ENCODE data around the gene ZNF678. TPM values are rescaled to one million over a fixed set of nuclear protein-coding genes. Genes with fewer than 3 reads are reported as not detected.
"Not testable (repeated sequence)": the region's sequence is repeated elsewhere in the genome, so short reads cannot be mapped to it uniquely, and the experiment has no call there.

Gene ZNF678
- total and polyA plus RNA-seq, 7 donors: 1.2 to 15.3 (median 5.3) TPM

DNA sequence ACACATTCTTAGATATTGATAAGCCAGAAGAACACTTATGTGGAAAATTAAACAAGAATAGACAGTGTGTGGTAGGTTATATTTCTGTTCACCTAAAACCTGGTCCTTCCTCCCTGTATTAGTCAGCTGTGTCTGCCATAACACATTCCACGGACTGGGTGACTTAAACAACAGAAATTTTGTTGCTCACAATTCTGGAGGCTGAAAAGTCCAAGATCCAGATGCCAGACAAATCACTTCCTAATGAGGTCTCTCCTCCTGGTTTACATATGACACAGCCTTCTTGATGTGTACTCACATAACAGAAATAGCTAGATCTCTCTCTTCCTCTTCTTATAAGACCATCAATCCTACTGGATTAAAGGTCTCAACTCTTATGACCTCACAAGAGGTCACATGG lies 146.1 kb downstream of the ZNF678 start:
- Histone ChIP-seq H3K27ac (no peak overlapping the region), H3K27me3 (no peaks in the 10 kb centered on the region), H3K36me3 (no peaks in the 10 kb centered on the region), H3K4me3 (no peak overlapping the region), H3K4me1 (no peaks in the 10 kb centered on the region), H3K9me3 (peaks cover 0 to 10% (median 4%) of the 10 kb centered on the region in 4 donors)
- TF ChIP-seq POLR2AphosphoS5 (IDR thresholded peaks at IDR 0.05) (no peak), POLR2A (IDR thresholded peaks at IDR 0.05) (no peak), EP300 (IDR thresholded peaks at IDR 0.05) (no peak)
- TF ChIP-seq, protein P1, sequence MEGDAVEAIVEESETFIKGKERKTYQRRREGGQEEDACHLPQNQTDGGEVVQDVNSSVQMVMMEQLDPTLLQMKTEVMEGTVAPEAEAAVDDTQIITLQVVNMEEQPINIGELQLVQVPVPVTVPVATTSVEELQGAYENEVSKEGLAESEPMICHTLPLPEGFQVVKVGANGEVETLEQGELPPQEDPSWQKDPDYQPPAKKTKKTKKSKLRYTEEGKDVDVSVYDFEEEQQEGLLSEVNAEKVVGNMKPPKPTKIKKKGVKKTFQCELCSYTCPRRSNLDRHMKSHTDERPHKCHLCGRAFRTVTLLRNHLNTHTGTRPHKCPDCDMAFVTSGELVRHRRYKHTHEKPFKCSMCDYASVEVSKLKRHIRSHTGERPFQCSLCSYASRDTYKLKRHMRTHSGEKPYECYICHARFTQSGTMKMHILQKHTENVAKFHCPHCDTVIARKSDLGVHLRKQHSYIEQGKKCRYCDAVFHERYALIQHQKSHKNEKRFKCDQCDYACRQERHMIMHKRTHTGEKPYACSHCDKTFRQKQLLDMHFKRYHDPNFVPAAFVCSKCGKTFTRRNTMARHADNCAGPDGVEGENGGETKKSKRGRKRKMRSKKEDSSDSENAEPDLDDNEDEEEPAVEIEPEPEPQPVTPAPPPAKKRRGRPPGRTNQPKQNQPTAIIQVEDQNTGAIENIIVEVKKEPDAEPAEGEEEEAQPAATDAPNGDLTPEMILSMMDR (IDR thresholded peaks at IDR 0.05): no peak
- intact Hi-C loops (cut with DNase I): no loop called here
- WGBS, 2 donors: 75 to 80% methylated on average over 1 of the region's 1 CpG
- DNase-seq: no peak

DNA sequence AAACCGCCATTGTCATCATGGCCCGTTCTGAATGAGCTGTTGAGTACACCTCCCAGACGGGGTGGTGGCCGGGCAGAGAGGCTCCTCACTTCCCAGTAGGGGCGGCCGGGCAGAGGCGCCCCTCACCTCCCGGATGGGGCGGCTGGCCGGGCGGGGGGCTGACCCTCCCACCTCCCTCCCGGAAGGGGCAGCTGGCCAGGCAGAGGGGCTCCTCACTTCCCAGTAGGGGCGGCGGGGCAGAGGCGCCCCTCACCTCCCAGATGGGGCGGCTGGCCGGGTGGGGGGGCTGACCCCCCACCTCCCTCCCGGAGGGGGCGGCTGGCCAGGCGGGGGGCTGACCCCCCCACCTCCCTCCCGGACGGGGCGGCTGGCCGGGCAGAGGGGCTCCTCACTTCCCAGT lies 147.1 kb downstream of the ZNF678 start:
- DNase-seq; H3K4me1 ChIP-seq; H3K4me3 ChIP-seq; intact Hi-C loops (cut with DNase I); H3K36me3 ChIP-seq; H3K27me3 ChIP-seq; H3K27ac ChIP-seq: not testable (repeated sequence)
- H3K9me3 ChIP-seq: peaks cover 0 to 13% (median 3%) of the 10 kb centered on the region in 4 donors
- WGBS, 2 donors: 93 to 97% methylated on average over 21 to 24 of the region's 24 CpGs

DNA sequence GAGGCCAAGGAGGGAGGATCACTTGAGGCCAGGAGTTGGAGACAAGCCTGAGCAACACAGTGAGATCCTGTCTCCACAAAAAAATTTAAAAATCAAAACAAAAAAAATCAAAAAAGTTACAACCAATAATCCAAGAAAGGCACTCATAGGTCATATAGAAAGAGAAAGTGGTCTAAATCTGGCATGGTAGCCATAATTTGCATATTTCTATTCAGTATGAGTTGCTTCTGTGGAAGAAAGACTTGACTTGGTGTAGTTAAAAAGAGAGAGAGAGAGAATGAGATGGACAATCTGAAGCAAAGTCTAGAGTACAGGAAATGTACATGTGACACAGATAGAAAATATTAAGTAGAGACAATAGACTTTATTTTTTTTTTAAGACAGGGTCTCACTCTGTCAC lies 149.3 kb downstream of the ZNF678 start:
- Histone ChIP-seq H3K36me3 (no peaks in the 10 kb centered on the region), H3K9me3 (peaks cover 0 to 13% (median 5%) of the 10 kb centered on the region in 4 donors), H3K4me3 (no peak overlapping the region), H3K4me1 (no peaks in the 10 kb centered on the region), H3K27me3 (no peaks in the 10 kb centered on the region), H3K27ac (no peak overlapping the region)
- no peak for DNase-seq
- intact Hi-C loops (cut with DNase I): no loop called here
- TF ChIP-seq, protein P1 (IDR thresholded peaks at IDR 0.05): no peak
- TF ChIP-seq POLR2AphosphoS5 (IDR thresholded peaks at IDR 0.05) (no peak), POLR2A (IDR thresholded peaks at IDR 0.05) (no peak), EP300 (IDR thresholded peaks at IDR 0.05) (no peak)

DNA sequence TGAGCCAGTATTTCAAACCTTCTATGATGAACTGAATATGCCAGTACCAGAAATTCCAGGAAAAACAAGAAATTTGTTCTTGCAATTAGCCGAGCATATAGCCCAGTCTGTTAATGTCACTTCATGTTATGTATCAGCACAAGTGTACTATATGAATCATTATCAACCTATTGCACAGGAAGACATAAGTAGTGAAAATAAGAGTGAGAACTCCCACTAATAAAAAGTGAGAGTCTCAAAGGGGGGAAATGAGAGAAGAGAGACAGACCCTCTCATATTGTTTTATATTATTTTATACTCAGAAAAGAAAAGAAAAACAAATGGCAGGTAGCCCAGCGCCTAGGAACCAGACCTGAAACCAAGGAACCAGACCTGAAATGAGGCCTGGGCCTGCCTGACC lies 155.6 kb downstream of the ZNF678 start:
- TF ChIP-seq POLR2A (IDR thresholded peaks at IDR 0.05) (no peak), POLR2AphosphoS5 (IDR thresholded peaks at IDR 0.05) (no peak), EP300 (IDR thresholded peaks at IDR 0.05) (no peak)
- TF ChIP-seq, protein P1 (IDR thresholded peaks at IDR 0.05): no peak
- DNase-seq: no peak
- no peaks in the 10 kb centered on the region for H3K27me3 ChIP-seq
- intact Hi-C loops (cut with DNase I): no loop called here
- H3K4me3 ChIP-seq: no peak overlapping the region
- H3K4me1 ChIP-seq: no peaks in the 10 kb centered on the region
- 78 to 80% methylated on average over 2 of the region's 2 CpGs for WGBS, 2 donors
- H3K9me3 ChIP-seq: peaks cover 0 to 46% (median 14%) of the 10 kb centered on the region in 4 donors
- H3K27ac ChIP-seq: no peak overlapping the region
- no peaks in the 10 kb centered on the region for H3K36me3 ChIP-seq

DNA sequence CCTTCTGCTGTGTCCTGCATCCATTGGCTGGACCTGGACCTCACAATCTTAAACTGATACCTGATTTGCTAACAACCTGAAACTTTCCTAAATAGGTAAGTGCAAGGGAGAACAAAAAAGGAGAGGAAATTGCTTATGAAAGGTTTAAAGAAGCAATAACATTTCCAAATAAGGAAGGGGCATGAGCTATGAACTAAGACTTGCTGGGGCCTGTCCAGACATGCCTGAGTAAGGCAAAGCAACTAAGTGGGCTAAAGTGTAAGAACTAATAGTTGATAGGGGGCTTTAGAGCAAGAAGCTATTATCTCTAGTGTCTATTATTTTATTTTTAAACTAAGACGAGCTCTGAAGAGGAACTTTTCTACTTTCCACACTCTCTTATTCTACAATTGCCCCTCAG lies 160.1 kb downstream of the ZNF678 start:
- no peak overlapping the region for H3K27ac ChIP-seq
- H3K36me3 ChIP-seq: no peaks in the 10 kb centered on the region
- no peaks in the 10 kb centered on the region for H3K27me3 ChIP-seq
- TF ChIP-seq EP300 (IDR thresholded peaks at IDR 0.05) (no peak), POLR2AphosphoS5 (IDR thresholded peaks at IDR 0.05) (no peak), POLR2A (IDR thresholded peaks at IDR 0.05) (no peak)
- TF ChIP-seq, protein P1 (IDR thresholded peaks at IDR 0.05): no peak
- H3K9me3 ChIP-seq: peaks cover 0 to 34% (median 11%) of the 10 kb centered on the region in 4 donors
- no peak overlapping the region for H3K4me3 ChIP-seq
- no peak for DNase-seq
- H3K4me1 ChIP-seq: peaks cover 0 to 8% (median 6%) of the 10 kb centered on the region in 4 donors
- intact Hi-C loops (cut with DNase I): no loop called here
- 89 to 90% methylated on average over 1 of the region's 1 CpG for WGBS, 2 donors

All from sigmoid colon (tissue), 7 donors.